Heart left ventricle (tissue), 13 donors: Measurements from ENCODE around the gene ARAP1.

Experiments used
- CTCF ChIP-seq, 12 donors: fragments of 200-600 bp; sonication (generic) in 4 of 12; IDR thresholded peaks; one replicate each; pipeline versions ENCODE4 v1.5.0 to v1.8.0; 2018 to 2022; ENCODE audit warnings: antibody characterized with exemption in 12 of 12, mild to moderate bottlenecking in 5 of 12
- POLR2A ChIP-seq, 2 donors: fragments of 450-650 bp; IDR thresholded peaks; one replicate each; pipeline ENCODE4 v1.6.1; 2017; ENCODE audit warnings: antibody characterized with exemption in 2 of 2, mild to moderate bottlenecking in 2 of 2, moderate library complexity in 2 of 2
- donor health status: ischemic (EF 13 %, LVEDD 7.1; RV severe dilation, severe dysfunction).
- donor health status: DM: no; HTN: yes; CAD: no.
- donor health status: DM: no; HTN: no; CAD: no.
- donor health status: ischemic (EF 25% LVEDD 6.9; RV normal size, moderate dysfunction).
- donor health status: ischemic (EF 25% LVEDD 5.7; RV mildly dilated, moderate dysfunction).
- donor health status: ischemic (EF 35%, LVEDD 5.7; RV mildly dilated, moderate dysfunction).
- donor health status: nonischemic (EF 11% LVEDD 7.7; RV severe dilation, severe dysfunction).
- donor health status: DM: yes; HTN: yes; CAD: no.
- donor health status: PGD.
- donor health status: ischemic (EF 29% LVEDD 5.4; RV normal size, mild dysfunction).
- donor health status: nonischemic (EF 23%, LVEDD 6.1; RV moderate dilation, normal function).

GRCh38 chr11:72730737-72731136, 21.5 kb downstream of the ARAP1 start:
- TF ChIP-seq CTCF (IDR thresholded peaks at IDR 0.05) (no peak), POLR2A (IDR thresholded peaks at IDR 0.05) (no peak)
